GM18526 (cell line): ENCODE data around the gene MED27.

Experiments
- POLR2A ChIP-seq: IDR thresholded peaks from 3 replicates; pipeline ENCODE4 v1.6.1; 2011; ENCODE audit not compliant: insufficient read length; ENCODE audit errors: extremely low read depth

Gene MED27

GRCh38 chr9:131815970-131816873, 263.4 kb downstream of the MED27 start:
- TF ChIP-seq POLR2A, result no peak

- TF ChIP-seq POLR2A, result no peak
Measured at GRCh38 chr9:131814707-131815106, 265.0 kb downstream of the MED27 start.

DNA sequence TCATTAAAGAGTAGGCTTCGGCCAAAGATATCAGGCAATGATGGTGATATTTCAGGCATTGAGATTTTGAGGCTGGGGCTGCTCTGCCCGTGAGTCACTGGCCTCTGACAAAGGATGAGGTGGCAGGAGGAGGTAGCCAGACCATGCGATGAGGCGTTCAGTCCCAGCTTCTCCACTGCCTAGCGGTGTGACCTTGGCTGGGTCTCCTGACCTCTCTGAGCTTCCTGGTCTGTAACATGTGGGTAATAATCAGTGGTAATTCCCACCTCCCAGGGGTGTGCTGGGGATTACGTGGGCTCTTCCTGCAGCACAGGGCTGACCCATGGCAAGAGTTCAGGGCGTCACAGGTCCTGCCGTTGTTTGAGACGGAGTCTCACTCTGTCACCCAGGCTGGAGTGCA, 266.6 kb downstream of the MED27 start:
- TF ChIP-seq POLR2A, result no peak

DNA sequence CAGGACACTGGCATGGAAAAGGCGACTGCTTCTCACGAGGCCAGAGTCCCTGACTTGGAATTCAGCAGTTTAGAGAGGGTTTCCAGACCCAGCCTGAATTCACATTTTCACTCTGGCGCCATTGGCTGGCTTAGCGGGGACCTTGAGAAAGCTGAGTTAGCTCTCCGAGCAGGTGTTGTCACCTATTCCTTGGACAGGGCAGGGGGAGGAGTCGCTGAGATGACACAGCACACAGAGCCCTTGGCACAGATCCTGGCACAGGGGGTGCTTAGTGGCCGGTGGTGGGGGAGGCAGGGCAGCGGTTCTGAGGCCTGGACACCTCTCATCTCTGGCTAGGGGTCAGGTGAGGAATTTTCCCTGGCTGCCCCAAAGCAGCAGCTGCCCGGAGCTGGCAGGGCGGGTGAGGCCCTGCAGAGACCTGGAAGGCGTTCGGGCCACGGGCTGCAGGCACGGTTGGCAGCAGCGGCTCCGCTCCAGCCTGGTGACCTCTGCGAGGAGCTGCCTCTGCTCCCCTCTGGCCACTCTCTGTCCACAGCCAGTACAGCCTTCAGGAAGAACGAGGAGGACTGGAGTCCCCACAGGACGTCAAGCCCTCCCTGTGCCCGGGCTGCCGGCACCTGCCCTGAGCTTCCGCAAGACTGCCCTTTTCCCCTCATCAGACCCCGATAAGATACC, 267.4 kb downstream of the MED27 start:
- TF ChIP-seq POLR2A, result no peak

- TF ChIP-seq POLR2A, result no peak
Measured at GRCh38 chr9:131811405-131811804, 268.3 kb downstream of the MED27 start.

DNA sequence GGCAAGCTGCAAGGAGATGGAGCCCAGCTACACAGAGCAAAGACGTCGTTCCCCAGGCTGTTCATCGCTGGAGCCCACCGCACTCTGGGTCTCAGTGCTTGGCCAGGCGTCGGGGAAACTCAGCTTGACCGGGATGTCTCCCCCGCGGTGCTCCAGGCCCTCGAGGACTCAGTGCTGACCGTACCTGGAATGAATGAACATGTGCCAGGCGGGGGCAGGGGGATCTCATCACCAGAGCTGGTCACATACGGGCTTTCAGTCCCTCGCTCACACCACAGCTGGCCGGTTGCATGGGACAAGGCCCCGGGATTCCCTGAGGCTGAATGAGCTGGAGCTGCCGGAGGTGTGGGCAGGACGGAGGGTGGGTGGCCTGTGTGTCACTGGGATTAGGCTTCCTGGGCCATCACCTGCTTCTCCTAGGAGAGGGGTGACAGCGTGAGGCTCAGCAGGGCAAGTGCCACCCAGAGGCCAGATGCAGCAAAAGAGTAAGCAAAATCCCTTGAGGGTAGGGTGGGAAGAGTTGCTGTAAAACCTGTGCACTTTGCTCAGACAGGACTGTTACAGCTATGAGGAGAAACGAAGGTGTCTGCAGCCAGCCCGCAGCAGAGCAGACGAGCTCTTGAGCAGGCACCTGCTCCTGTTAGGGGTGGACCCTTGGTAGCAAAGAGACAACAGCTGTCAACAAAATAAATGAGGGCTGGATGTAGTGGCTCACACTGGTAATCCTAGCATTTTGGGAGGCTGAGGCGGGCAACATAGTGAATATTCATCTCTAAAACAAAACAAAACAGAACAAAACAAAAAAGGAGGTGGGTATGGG, 269.1 kb downstream of the MED27 start:
- no peak for TF ChIP-seq POLR2A
